ENCODE data around the gene PCSK6. TPM values are rescaled to one million over a fixed set of nuclear protein-coding genes. Genes with fewer than 3 reads are reported as not detected.

Gene PCSK6
- total RNA-seq, 1 donor = 0.54 TPM

DNA sequence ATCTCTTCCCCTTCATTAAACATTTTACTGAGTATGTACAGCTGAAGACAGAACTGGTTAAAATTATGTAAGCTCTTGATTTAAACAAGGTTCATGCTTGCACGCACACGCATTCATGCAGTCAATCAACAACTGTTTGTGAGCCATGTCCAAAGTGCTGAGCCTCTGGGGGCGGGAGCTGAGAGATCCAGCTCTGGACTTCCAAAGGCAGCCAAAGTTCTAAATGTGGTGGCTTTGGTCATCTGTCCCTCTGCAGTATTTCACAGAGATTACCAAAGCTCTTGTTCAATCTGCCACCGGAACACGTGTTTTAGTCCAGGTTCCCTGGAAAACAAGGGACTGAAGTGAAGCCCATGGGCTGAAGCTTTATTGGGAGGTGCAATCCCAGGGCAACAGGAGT lies 142.1 kb downstream of the PCSK6 start:
- no peak for DNase-seq (ENCODE audit: low read depth in 2 of 3, low spot score in 2 of 3)

DNA sequence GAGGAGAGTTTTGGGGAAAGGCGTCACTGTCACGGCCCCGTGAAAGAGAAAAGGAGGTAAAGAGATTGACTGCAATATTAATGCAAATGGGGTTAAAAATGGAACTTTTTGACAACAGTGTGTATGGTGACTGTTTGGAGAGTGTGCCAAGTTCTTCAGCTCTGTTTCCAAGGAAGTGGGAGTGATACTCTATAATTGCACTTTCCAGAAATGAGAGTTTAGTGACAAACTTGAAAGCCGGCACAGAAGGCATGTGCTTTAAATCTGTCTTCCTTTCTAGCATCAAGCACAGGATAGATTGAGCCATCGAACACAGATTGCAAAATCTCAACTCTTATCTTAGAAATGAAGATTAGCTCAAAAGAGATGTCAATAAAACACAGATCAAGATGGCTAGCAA lies 142.6 kb downstream of the PCSK6 start:
- no peak for DNase-seq (ENCODE audit: low read depth in 2 of 3, low spot score in 2 of 3)

DNA sequence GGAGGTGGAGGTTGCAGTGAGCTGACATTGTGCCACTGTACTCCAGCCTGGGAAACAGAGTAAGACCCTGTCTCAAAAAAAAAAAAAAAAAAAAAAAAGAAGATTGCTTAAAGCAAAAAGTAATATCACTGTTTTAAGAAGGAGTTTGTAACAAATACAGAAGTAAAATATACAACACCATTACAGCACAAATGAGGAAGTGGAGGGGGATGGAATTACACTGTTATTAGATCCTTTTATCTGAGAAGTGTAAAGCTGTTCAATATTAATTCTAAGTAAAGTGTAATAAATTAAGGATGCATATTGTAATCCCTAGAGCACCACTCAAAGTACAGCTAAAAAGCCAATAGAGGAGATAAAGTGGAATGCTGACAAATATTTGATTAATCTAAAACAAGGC lies 147.5 kb downstream of the PCSK6 start:
- DNase-seq (ENCODE audit: low read depth in 2 of 3, low spot score in 2 of 3) = peak in 1 of 3 donors; percentile 41

DNA sequence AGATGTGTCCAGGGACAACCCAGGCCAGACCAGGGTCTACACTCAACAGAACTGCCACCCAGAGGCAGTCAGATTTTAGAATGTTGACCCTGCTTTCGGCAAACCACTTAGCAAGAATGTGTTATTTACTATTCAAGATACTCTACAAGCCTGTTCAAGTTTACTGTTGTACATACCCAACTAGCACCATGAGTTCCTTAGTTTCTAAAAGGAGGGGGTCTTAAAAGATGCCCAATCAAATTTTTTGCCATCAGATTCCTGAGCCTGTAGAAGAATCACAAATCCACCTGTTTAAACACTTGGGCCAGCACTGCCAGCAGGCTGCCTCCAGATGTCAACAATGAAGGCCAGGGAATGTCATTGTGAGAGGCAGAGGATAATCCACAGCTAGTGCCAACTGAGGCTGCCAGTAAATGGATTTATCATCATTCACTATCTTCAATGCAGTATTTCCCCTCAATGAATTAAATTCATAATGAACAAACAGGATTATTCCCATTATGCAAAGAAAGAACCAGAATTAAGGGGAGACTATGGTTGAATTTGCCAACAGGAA lies 150.9 kb downstream of the PCSK6 start:
- DNase-seq (ENCODE audit: low read depth in 2 of 3, low spot score in 2 of 3) = no peak

DNA sequence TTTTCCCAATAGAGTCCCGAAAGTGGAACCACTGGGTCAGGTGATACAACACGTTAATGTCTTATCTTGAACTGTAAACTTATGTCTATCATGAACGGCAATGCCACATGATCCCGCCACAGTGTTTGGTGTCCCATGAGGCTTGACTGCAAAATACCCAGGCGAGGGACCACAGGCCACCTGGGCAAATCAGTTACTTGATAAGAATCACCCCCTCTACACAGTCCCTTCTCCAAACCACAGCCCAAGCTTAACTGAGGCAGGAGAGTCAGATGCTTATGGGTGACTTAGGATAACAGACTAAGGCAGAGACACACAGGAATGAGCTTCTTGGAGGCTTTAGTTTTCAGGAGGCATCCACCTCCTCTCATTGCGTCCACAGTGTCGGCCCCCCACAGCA lies 151.5 kb downstream of the PCSK6 start:
- DNase-seq (ENCODE audit: low read depth in 2 of 3, low spot score in 2 of 3) = peak in 1 of 3 donors; percentile 17

DNA sequence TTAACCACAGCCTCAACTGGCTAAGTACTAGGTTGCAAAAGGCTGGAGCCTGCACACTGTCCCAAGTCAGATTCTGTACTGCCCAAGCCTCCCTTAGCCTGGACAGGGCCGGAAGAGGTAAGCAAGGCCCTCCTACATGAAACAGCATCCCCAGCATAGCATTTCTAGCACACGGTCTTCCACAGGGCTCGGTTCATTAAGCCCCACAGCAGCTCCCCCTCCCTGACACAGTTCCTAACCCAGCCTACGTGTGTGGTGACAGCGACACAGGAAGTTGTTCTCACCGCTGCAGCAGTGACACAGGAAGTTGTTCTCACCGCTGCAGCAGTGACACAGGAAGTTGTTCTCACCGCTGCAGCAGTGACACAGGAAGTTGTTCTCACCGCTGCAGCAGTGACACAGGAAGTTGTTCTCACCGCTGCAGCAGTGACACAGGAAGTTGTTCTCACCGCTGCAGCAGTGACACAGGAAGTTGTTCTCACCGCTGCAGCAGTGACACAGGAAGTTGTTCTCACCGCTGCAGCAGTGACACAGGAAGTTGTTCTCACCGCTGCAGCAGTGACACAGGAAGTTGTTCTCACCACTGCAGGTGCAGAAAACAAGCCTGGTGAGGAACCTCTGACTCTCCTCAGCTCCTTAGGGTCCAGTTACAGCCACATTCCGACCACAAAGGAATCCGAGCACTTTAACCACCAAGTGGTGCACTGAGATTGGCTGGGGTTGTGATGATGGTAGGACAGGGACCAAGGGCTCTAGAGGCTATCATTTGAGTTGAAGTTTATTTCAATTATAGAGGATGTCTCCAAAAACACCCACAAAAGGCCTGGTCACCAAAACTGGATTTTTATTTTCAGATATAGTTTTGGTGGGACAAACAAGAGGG lies 155.4 kb downstream of the PCSK6 start:
- peak in 2 of 3 donors; percentile 50 to 54 for DNase-seq (ENCODE audit: low read depth in 2 of 3, low spot score in 2 of 3)

DNA sequence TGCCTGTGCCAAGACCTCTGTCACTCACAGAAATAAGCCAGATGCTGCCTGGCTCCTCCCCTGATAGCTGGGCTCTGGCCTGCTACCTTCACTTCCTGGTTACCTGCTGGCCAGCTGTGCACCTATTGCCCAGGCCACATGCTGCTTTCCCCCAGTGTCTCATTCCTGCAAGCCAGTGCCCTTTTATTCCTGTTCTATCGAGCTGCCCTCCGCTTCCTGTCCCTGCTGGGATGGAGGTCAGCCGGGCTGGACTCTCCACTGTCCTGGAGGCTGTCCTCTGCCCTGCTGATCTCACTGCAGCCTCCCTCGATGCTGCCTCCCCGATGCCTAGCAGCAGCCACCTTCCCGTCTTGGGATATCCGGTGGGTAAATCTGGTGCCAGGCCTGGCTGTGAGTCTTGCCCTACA lies 157.4 kb downstream of the PCSK6 start:
- no peak for DNase-seq (ENCODE audit: low read depth in 2 of 3, low spot score in 2 of 3)

DNA sequence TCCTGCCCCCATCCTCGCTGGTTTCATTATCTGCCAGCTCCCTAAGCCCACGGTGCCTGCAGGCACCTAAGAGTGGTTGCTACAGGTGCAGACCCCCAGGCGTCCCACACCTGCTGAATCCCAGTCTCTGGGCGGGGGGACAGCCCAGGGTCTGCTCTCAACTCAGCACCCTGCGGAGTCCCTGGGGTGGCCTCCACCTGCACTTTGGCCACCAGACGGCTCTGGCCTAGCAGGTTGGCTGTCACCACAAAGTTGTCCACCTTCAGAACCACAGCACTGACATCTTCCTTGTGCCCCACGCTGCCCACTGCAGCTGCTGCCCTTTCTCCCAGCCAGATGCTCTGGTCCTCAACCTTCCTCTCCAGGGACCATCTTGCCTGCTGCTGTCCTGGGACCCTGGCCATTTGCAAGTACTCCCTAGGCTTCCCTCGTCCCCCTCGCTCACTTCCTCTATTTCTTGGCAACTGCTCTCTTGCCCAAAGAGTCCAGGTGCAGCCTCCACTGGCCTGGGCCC lies 159.6 kb downstream of the PCSK6 start:
- no peak for DNase-seq (ENCODE audit: low read depth in 2 of 3, low spot score in 2 of 3)

DNA sequence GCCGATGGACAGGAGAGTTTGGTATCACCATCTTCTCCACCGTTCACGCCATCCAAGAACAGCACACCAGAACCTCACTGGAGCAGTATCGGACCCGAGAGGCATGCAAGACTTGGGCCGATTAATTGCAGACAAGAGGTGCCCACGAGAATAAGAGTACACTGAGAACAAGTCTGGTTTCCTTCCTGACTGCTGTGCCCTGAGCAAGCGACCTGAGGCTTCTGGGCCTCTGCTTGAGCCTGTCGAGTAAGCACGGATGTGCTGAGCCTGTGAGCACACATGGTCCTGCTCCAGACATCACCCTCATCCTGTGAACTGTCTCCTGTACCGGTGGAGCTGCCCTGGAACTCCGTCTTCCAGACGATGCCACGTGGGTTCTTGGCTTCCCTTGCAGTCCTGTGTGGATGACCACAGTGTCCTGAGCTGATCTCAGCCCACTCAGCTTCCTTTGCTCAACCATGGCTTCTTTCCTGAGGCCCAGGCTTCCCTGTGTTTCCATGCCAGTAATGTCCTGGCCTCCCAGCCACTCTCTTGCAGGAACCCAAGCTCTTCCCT lies 160.1 kb downstream of the PCSK6 start:
- DNase-seq (ENCODE audit: low read depth in 2 of 3, low spot score in 2 of 3) = no peak

DNA sequence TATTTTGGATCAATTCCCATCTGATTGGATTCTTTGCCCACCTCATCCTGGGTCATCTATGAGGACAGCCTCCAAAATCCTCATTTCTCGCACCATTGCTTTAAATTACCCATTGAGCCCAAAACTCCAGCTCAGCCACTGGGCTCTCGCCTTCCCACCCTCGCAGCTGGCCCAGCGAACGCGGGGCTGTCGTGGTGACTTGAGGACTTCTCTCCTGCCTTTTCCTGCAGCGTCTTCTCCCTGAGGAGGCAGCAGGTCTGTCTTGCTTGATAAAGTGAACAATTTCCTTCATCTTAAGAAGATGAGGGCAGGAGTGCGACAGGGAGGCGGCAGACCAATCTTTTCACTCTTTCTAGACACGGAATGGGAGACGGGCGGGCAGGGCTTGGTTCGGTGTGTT lies 161.5 kb downstream of the PCSK6 start:
- no peak for DNase-seq (ENCODE audit: low read depth in 2 of 3, low spot score in 2 of 3)

DNA sequence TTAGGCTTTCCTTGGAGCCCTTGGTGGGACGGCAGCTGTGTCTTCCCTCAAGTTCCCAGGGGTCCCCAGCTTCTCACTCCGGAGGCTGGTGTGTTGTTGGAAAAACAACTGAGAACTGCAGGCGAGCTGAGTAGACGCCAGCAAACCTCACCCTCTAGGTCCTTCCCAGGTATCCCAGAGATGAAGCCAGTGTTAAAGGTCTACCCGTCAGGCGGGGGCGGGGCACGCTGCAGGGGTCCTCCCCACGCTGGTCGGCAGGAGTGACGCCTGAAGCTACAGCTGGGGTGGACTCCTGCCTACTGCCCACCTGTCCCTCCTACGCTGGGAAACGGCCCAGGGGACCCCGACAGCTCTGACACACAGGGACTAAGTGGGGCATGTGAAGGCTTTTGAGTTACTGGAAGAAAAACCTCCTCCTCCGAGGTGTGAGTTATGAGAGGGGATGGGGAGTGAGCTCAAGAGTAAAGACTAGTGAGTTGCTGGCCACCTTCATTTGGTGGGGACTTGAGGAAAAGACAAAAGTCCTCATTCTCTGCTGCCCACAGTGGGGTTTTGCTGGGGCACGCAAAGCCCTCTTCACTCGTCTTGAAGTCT lies 162.3 kb downstream of the PCSK6 start:
- DNase-seq (ENCODE audit: low read depth in 2 of 3, low spot score in 2 of 3) = no peak

DNA sequence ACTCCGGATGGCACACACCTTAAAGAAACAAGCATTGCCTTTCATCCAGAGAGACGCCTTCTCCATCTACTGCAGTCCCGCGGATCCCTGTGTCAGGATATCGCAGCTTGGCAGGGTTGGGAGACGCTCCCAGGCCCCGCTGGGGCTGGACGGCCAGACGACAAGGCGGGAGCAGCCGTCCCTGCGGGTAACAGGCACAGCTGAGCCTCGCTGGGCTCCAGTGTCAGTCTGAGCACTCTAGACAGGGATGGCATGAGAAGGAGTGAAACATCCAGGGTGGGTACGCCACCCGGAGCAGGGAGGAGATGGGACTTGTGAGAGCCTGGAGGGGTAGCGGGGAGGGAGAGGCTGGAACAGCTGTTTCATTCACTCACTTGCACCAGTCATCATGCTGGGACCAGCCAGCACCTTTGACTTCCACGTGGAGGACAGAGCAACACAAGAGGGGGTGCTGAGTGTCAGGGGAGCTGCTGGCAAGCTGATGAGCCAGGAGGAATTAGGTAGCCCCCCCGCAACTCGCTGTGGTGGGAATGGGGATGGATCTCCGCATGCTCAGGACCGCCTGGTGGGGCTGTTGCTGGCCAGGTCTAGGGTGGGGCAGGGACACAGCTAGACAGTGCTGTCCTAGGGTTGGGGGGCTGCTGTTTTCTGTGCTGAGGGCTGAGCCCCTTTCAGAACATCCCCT lies 162.9 kb downstream of the PCSK6 start:
- no peak for DNase-seq (ENCODE audit: low read depth in 2 of 3, low spot score in 2 of 3)

DNA sequence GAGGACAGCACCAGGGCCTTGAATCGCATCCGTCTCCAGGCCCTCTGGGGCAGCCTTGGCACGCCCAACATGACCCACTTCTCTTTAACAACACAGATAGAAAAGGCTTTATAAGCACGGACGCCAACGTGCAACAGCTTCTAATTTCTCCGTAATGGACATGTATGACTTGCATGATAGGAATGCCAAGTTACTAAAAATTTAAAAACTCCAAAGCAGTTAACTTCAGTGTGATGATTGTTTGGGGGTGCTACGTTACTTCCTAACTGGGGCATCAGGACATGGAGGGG lies 163.5 kb downstream of the PCSK6 start:
- no peak for DNase-seq (ENCODE audit: low read depth in 2 of 3, low spot score in 2 of 3)

DNA sequence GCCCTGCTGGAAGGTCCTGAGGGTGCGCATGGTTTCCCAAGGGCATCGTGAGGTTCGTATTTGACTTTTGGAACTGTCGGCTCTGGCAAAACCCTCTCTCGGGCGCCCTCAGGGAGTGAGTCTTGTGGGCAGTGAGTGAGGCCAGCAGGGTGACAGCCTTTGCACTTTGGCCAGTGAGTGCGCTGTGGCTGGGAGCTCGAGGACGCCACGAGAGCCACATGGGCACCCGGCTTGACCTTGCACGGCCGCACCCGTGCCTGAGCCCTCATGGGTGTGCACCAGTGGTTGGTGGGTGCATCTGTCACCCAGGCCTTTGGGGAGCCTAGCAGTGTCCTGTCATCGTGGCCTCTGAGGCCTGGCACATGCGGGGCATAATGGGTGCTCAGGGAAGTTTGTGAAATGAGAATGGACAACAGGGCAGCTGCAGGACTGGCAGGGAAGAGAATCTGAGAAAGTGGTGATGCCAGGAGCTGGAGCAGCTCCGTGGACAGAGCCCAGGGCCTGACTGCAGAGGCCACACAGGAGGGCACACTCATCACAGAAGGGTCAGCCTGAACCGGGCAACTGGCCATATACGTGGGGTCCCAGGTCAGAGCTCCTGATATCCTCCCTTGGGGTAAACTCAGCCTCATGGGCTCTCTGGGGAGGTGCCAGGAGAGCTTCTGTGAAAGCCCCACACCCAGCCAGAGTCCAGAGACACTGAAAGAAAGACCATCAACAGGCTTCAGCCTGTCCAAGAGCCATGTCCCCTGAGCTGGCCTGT lies 164.1 kb downstream of the PCSK6 start:
- no peak for DNase-seq (ENCODE audit: low read depth in 2 of 3, low spot score in 2 of 3)

DNA sequence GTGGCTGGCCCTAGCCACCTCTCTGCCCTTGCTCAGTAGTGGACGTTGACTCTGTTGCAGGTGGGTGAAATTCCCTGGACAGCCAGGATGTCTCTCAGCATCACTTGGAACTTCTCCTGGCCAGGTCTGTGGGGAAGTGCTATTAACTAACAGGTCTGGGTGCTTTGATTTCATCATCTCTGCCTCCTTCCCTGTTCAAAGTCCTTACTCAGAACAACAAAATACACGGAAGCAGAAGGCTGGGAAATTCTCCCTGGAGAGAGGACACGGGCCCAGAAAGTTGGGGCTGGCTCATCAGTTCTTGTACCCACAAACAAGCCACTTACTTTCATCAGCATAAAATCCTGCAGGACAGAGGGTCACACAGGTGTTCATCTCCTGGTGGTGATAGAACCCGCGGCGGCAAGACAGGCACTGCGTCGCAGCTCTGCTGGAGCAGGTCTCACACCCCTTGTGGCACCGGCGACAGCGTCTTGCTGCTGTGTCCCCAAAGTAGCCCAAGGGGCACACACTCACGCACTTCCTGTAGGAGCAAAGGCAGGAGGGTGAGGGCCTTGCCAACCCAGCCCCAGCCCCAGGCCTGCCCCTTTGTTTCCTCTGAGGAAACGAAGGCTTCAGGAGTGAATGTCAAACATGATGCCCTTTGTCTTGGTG lies 164.9 kb downstream of the PCSK6 start:
- DNase-seq (ENCODE audit: low read depth in 2 of 3, low spot score in 2 of 3) = no peak

DNA sequence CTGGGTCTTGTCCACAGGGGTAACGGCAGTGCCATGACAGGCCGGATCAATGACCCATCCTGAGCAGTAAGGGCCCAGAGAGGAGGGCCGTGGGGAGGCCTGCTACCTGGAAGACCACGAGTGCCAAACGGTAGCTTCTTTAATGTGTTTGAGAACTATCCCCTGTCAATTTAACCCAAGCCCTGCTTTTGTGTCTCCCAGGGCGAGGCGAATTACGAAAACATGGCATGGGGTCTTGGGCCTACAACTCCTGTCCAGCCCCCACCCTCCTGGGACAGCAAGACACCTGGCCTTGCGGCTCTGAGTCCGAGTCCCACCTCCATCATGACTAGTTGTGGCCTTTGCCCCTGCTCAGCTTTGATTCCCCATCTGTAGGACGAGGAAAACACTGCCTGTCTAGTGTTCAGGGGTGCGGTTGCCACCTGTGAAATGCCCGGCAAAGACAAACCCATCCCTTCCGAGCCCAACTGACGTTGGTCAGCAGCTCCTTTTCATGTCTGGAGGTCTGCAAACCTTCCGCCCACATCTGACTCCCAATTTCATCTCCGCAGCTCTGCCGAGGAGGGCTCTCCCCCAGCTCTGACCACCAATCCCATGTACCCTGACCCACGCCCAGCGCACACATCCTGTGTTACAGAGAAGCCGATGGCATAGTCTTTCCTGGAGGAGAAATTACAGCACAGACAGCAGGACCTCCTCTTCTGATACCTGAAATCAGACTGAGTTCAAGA lies 165.5 kb downstream of the PCSK6 start:
- no peak for DNase-seq (ENCODE audit: low read depth in 2 of 3, low spot score in 2 of 3)

DNA sequence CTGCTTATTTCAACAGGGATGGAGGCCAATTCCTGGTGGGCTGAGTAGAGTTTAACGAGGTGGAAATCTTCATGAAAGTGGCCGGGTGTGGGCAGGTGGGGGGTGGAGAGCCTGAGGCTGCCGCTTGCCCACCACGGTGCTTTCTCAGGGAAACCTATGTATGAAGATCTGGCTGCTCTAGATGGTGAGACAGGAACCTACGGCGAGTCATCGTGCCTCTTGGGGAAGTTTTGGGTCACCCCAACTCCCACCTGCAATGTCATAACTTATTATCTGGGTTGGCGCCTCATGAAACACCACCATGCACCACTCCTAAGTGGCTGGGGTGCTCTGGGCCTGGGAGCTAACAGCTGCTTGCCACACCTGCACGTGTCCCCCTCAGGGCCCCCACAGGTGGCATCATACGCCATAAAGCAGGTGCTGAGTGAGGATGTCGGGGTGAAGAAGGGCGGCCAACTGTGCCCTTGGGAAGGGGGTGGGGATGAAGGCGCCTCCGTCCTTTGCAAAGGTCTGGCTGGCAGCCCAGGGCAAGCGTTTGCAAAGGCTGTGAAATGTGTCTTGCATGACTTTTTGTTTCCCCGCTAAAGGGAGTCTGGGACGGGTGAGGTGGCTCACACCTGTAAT lies 166.5 kb downstream of the PCSK6 start:
- DNase-seq (ENCODE audit: low read depth in 2 of 3, low spot score in 2 of 3) = peak in 1 of 3 donors; percentile 30

DNA sequence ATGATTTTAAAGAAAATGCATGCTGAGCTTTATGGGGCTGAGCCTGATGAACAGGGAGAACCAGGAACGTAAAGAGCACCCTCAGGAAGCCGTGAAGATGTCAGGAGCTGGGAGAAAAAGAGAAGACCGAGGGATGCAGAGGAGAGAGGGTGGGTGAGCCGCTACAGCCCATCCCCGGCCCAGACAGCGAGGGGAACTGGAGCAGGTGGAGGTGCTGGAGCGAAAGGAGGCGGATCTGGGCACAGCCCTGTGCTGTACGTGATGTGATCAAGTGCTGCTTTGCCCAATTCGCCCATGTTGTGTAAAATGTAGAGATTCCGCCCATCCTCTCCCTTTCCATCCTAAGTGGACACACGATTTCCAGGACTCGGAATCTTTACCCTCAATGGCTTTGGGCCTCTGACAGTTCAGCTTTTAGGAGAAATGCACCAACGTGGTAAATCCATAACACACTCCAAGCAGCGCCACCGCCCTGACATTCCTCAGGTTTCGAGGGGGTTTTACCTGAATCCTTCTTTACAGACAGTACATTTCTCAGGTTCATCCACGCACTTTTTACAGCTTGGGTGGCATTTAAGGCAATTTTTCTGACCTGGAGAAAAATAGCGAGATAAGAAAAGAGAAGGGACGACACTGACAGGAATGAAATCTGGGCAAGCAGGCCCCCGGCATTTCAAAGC lies 167.4 kb downstream of the PCSK6 start:
- no peak for DNase-seq (ENCODE audit: low read depth in 2 of 3, low spot score in 2 of 3)

Data from hematopoietic multipotent progenitor cell (in vitro differentiated cells).